ENCODE measurements around the gene KCNQ4. TPM values are rescaled to one million over a fixed set of nuclear protein-coding genes. Genes with fewer than 3 reads are reported as not detected.

The KCNQ4 gene
- total and polyA plus RNA-seq, 2 of the 8 experiments (the other 6 are each of a cell fraction or from before 2014, with no cell fraction given) = 2.2 to 3.9 TPM

DNA sequence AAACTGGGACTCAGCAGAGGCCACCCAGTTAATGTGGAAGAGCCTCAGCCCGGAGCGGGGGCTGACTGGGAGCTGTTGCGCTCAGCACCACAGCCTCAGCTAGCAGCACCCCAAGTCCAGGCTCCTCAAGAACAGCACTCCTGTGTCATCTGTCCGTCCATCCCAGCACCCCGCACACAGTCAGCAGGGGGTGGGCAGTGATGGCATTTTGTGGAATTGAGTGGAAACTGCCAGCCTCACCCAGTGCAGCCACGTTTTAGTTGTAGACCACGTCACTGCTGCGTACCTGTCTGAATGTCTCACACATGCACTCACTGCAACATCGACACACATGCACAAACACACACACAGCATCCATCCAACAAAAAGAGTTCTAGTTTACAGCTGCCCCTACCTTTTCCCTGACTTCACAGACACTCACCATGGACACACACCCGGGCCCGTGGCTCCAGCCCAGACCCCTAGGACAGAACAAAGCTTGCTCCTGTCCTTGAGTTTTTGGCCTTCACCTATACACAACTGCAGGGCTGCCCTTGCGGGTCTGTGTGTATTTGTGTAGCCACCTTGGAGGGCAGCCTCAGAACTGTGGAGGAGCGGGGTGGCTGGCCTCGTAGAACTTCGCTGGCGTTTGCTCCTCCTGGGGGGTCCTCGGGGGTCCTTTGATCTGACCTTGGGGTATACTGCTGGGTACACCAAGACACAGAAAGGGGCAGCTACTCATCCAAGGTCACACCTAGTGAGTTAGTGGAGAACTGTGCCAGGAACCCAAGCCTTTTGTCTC is 5.2 kb downstream of the KCNQ4 start (continued):
- TF ChIP-seq CHD7 (IDR thresholded peaks at IDR 0.05; ENCODE audit: insufficient replicate concordance, low read length) (no peak), TAF1 (IDR thresholded peaks at IDR 0.05; ENCODE audit: low read depth, low read length) (no peak), YY1 (IDR thresholded peaks at IDR 0.05; ENCODE audit: low read depth, low read length) (no peak), BCL11A (IDR thresholded peaks at IDR 0.05; ENCODE audit: low read depth in 2 of 2, low read length in 2 of 2) (no peak), MAX (IDR thresholded peaks at IDR 0.05) (no peak), NANOG (IDR thresholded peaks at IDR 0.05; ENCODE audit: insufficient read depth, low read depth, low read length, poor library complexity, severe bottlenecking) (no peak)
